ENCODE results near the gene LGALSL. TPM values are rescaled to one million over a fixed set of nuclear protein-coding genes. Genes with fewer than 3 reads are reported as not detected.

Gene LGALSL
- total RNA-seq, result 1 to 10 TPM in 1 of 2 experiments, under 1 TPM in 1; 0.84 to 1.8 TPM

GRCh38 chr2:64453770-64454385 is at the start of gene LGALSL:
Gene LGALSL (plus strand): TSS chr2:64454162. CDS start chr2:64454546, 384 bp downstream.

Other genes starting within 250 kb of the LGALSL start
- gene AFTPH, start 70.2 kb downstream of the LGALSL start, total RNA-seq, result 10 to 100 TPM; 32.2 to 34.1 TPM
- 10 to 100 TPM; 17.3 to 18.1 TPM for gene SERTAD2, start 199.8 kb downstream of the LGALSL start, total RNA-seq

All from activated naive CD4-positive, alpha-beta T cell treated with anti-CD3 and anti-CD28 coated beads, Interleukin-2, amount 10 ng/mL, durations not matched to agents 5 hours and 36 hours (primary cell).